Epithelial cell of alveolus of lung (primary cell): ENCODE data around the gene RLF. TPM values are rescaled to one million over a fixed set of nuclear protein-coding genes. Genes with fewer than 3 reads are reported as not detected.

Experiments used
- total RNA-seq: library from RNA; depleted of rRNA; stranded (reverse); fragments of >200 nt; gene quantifications from 2 replicates; pipeline ENCODE4 v1.2.1, GENCODE V29; 2015

RLF gene, protein sequence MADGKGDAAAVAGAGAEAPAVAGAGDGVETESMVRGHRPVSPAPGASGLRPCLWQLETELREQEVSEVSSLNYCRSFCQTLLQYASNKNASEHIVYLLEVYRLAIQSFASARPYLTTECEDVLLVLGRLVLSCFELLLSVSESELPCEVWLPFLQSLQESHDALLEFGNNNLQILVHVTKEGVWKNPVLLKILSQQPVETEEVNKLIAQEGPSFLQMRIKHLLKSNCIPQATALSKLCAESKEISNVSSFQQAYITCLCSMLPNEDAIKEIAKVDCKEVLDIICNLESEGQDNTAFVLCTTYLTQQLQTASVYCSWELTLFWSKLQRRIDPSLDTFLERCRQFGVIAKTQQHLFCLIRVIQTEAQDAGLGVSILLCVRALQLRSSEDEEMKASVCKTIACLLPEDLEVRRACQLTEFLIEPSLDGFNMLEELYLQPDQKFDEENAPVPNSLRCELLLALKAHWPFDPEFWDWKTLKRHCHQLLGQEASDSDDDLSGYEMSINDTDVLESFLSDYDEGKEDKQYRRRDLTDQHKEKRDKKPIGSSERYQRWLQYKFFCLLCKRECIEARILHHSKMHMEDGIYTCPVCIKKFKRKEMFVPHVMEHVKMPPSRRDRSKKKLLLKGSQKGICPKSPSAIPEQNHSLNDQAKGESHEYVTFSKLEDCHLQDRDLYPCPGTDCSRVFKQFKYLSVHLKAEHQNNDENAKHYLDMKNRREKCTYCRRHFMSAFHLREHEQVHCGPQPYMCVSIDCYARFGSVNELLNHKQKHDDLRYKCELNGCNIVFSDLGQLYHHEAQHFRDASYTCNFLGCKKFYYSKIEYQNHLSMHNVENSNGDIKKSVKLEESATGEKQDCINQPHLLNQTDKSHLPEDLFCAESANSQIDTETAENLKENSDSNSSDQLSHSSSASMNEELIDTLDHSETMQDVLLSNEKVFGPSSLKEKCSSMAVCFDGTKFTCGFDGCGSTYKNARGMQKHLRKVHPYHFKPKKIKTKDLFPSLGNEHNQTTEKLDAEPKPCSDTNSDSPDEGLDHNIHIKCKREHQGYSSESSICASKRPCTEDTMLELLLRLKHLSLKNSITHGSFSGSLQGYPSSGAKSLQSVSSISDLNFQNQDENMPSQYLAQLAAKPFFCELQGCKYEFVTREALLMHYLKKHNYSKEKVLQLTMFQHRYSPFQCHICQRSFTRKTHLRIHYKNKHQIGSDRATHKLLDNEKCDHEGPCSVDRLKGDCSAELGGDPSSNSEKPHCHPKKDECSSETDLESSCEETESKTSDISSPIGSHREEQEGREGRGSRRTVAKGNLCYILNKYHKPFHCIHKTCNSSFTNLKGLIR (N-terminal part only)
- total RNA-seq, result 12.3 and 28.9 TPM in 2 replicates

DNA sequence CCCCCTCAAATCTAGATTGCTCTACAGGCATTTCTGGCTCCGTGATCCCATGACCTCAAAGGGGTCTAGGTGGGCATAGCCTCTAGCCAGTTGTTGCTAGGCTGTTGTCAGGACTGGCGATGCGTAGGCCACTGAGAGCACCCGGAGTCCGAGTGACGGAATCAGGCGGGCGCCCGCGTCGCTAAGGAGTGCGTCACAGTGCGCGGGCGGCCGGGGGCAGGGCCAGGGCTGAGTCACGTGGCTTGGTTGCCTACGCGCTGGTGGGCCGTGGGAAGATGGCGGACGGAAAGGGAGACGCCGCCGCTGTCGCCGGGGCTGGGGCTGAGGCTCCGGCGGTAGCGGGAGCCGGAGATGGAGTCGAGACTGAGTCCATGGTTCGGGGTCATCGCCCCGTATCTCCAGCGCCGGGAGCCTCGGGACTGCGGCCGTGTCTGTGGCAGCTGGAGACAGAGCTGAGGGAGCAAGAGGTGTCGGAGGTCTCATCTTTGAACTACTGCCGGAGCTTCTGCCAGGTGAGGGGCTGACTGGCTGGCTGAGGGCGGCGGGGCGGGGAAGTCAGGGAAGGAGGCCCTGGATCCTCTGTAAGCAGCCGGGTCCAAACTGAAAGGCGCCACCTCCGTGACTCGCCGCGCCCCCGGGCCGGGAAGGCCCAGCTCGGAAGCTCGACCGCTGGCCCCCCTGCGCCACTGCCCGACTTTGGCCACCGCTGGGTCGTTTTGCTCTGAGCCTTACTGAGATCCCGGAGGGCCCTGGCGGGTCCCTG lies at the start of gene RLF:
Gene RLF (plus strand): TSS at position 263 of the 763 bp plus-strand sequence. CDS start 13 bp downstream, at position 276.

GRCh38 chr1:40247655-40248054 lies 86.5 kb downstream of the RLF start, which contains the start of gene TMCO2:
TSS of gene TMCO2 (plus strand) at chr1:40247937. CDS start at chr1:40247994, 57 bp downstream.

DNA sequence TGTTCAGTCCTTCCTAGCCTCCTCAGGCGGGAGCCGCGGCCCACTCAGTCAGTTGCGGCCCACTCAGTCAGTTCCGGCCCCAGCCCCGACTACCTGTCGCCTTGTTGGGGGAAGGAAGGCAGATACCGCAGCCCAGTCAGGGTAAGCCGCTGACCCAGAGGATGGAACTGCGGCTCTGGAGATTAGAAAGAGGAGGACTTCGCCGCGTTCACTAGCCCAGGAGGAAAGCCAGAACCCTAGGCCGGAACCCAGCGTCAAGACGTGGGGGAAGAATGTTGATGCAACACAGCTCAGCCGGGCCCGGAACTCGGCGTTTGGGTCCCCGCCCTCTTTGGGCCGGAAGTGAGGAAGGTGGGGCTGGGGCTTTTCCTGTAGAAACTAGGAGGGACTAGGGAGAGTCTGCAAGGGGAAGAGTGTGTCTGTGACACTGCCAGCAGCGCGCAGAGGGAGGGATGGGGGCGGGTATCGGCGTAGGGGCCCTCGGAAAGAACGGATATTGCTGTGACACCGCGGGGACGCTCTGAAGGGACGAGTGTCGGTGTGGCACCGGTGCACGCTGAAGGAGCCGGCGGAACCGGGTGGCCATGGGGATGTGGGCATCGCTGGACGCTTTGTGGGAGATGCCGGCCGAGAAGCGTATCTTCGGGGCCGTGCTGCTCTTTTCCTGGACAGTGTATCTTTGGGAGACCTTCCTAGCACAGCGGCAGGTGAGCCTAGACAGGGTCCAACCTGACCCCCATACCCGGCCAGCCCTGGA lies 96.7 kb downstream of the RLF start, which contains the start of gene ZMPSTE24:
Gene ZMPSTE24 (plus strand): TSS at position 549 of the 757 bp plus-strand sequence. CDS start 36 bp downstream, at position 585.

Other genes starting within 250 kb of the RLF start
- gene MFSD2A, start 206.2 kb upstream of the RLF start, total RNA-seq, result 0.32 and 10.3 TPM in 2 replicates
- gene CAP1, start 120.7 kb upstream of the RLF start, total RNA-seq, result 218 and 480 TPM in 2 replicates
- 69.8 and 81.6 TPM in 2 replicates for gene PPT1, start 64.1 kb upstream of the RLF start, total RNA-seq
- gene TMCO2, start 86.5 kb downstream of the RLF start, total RNA-seq, result not detected in 2 replicates
- gene ZMPSTE24, start 96.8 kb downstream of the RLF start, total RNA-seq, result 35.9 and 41.8 TPM in 2 replicates
- gene COL9A2, start 155.9 kb downstream of the RLF start, total RNA-seq, result 3.4 and 10.5 TPM in 2 replicates
- gene SMAP2, start 212.3 kb downstream of the RLF start, total RNA-seq, result 21.3 and 22.0 TPM in 2 replicates